Karpas-422 (cell line): ENCODE results near the gene HSD17B7. TPM values are rescaled to one million over a fixed set of nuclear protein-coding genes. Genes with fewer than 3 reads are reported as not detected.
A peak's percentile ranks its signal among the peaks of the same experiment; 100 is the strongest.
"Not testable (repeated sequence)": the region's sequence is repeated elsewhere in the genome, so short reads cannot be mapped to it uniquely, and the experiment has no call there.

Source experiments
- DNase-seq: peaks from one replicate; pipeline ENCODE4 v3.0.0-alpha.2; 2015
- H2AFZ ChIP-seq: fragments of 200-600 bp; sonication (generic); 2 replicates; pipeline ENCODE4 v1.6.1; 2014; ENCODE audit warnings: antibody characterized with exemption, low read length, mixed read lengths
- H3K27ac ChIP-seq: fragments of 200-600 bp; sonication (generic); 2 replicates; pipeline ENCODE4 v1.5.1; 2014; ENCODE audit warnings: mild to moderate bottlenecking, low read length, moderate library complexity
- H3K27me3 ChIP-seq: fragments of 200-600 bp; sonication (generic); 2 replicates; pipeline ENCODE4 v1.6.1; 2014; ENCODE audit warnings: low read length, mixed read lengths
- H3K36me3 ChIP-seq: fragments of 200-600 bp; sonication (generic); 2 replicates; pipeline ENCODE4 v1.6.1; 2014; ENCODE audit warnings: low read length, mixed read lengths; ENCODE audit not compliant: insufficient read depth
- H3K4me1 ChIP-seq: fragments of 200-600 bp; sonication (generic); 2 replicates; pipeline ENCODE4 v1.6.1; 2014; ENCODE audit warnings: mild to moderate bottlenecking, low read length, mixed read lengths
- H3K4me2 ChIP-seq: fragments of 200-600 bp; sonication (generic); 2 replicates; pipeline ENCODE4 v1.6.1; 2014; ENCODE audit warnings: low read length, low read depth, mild to moderate bottlenecking; ENCODE audit not compliant: poor library complexity, severe bottlenecking
- H3K4me3 ChIP-seq: fragments of 200-600 bp; sonication (generic); 2 replicates; pipeline ENCODE4 v1.5.1; 2014; ENCODE audit warnings: mild to moderate bottlenecking, antibody characterized with exemption, low read length, mixed read lengths
- H3K79me2 ChIP-seq: fragments of 200-600 bp; sonication (generic); 2 replicates; pipeline ENCODE4 v1.6.1; 2014; ENCODE audit warnings: mild to moderate bottlenecking, low read length, mixed read lengths
- H3K9ac ChIP-seq: fragments of 200-600 bp; sonication (generic); 2 replicates; pipeline ENCODE4 v1.6.0; 2014; ENCODE audit warnings: low read length
- H3K9me2 ChIP-seq: fragments of 200-600 bp; sonication (generic), shearing (Covaris generic); replicated peaks from 2 replicates; pipeline ENCODE4 v1.6.0; 2014; ENCODE audit warnings: mild to moderate bottlenecking, low read length, moderate library complexity; ENCODE audit not compliant: insufficient read depth
- H3K9me3 ChIP-seq: fragments of 300-700, 200-600 bp; sonication (generic); 2 replicates; pipeline ENCODE4 v1.6.1; 2014; ENCODE audit warnings: low read length, mixed read lengths
- H4K20me1 ChIP-seq: fragments of 200-600 bp; sonication (generic); 2 replicates; pipeline ENCODE4 v1.6.1; 2014; ENCODE audit warnings: mild to moderate bottlenecking, antibody characterized with exemption, low read length, low read depth; ENCODE audit not compliant: insufficient read depth
- total RNA-seq: library from RNA; depleted of rRNA; stranded (reverse); fragments of >200 nt; shearing (Covaris generic); gene quantifications from 2 replicates; pipeline ENCODE4 v1.2.3, GENCODE V29; 2014; ENCODE audit warnings: low replicate concordance

Gene HSD17B7
- total RNA-seq, 1 experiment from 2014 or later = 41.5 TPM

DNA sequence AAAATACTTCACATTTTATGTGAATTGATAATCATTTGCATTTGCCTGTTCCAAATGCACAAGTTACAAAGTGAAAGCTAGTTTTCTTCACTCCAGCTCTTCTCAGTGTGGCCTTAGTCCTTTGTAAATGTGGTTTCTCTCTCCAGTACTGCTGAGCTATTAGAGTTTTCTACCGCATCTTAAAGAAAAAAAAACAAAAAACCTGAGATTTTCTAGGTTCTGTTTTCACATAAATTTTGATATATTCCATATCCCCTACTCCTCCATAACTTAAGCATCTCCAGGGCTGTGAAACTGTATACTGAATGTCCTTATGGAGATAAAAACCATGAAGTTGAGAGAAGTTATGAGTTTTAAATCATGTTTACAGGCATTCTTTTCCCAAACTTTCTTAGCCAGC is 3.8 kb downstream of the HSD17B7 start:
- not testable (repeated sequence) for H4K20me1 ChIP-seq, H3K4me2 ChIP-seq, H3K4me3 ChIP-seq, H3K27ac ChIP-seq, H3K9me3 ChIP-seq, H3K27me3 ChIP-seq, H3K4me1 ChIP-seq, H2AFZ ChIP-seq, H3K9me2 ChIP-seq, H3K36me3 ChIP-seq, DNase-seq, H3K9ac ChIP-seq
- peaks cover 16% of the 10 kb centered on the region; the same call in 1 of the 2 replicates for H3K79me2 ChIP-seq

DNA sequence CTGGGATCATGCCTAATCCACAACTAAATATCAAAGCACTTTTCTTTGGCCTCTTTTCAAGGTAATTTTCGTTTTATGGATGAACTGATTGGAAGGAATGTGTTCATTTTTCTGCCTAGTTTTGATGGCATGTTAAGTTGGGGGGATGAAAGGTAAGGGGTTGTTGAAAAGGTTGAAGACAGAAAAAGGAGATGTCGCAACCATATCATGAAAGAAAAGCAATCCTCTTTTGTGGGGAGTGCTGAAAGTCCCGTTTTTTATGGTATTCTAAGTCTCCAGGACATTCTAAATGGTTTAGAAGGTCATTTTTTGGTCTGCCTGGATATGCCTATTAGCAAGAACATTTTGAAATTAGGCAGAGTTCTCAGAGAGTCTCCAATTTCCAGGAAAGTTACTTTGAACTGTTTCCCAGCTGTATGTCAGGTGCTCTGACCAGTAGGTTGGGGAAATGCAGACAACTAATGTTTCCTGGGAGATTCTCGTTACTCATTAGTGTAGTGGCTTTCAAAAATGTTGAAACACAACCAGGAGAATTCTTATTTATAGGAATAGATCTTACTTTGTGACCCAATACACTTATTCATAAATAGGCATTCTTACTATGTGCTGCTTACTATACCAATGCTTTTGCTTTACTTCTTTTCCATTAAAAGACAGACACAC is 6.2 kb downstream of the HSD17B7 start:
- not testable (repeated sequence) for H3K4me3 ChIP-seq

DNA sequence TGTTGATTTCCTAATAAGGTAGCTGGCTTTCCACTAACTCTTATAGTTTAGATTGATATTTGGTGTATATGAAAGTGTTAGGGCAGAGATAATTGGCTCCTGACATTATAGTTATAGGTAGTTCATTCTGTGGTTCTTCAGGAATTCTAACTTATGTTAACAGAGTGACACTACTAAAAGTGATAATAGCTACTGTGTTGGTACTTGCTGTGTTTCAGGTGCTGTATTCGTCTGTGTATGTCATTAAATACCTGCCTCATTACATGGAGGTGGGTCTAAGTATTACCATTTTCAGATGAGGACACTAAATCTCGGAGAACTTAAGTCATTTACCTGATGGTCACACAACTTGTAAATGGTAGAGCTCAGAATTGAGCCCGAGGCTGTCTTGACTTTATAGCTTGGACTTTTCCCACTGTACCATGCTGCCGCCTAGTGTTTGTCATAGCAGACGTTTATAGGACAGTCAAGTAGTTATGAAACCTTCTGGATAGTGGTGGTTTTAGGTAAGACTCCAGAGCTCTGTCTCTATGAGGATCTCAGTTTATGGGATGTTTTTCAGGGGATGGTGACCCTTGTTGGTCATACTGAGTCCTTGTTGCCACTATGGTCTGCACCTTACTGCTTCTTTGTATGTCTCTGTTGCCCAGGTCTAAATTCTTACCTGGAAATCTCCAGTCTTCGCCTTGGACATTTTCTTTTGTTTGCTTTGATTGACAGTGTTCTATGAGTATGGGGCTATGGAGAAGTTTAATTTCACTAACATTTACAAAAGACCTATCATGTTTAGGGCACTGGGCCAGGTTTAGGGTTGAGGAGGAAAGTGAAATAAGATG is 9.7 kb downstream of the HSD17B7 start:
- peaks cover 11% of the 10 kb centered on the region for H3K36me3 ChIP-seq
- not testable (repeated sequence) for H3K79me2 ChIP-seq, H3K27me3 ChIP-seq, H4K20me1 ChIP-seq, H3K4me3 ChIP-seq, H3K4me1 ChIP-seq, H3K27ac ChIP-seq, H3K4me2 ChIP-seq, H3K9me3 ChIP-seq, H2AFZ ChIP-seq, H3K9ac ChIP-seq, H3K9me2 ChIP-seq
- peak; percentile 85 for DNase-seq

More for the DNA sequence above, 6.2 kb downstream of the HSD17B7 start:
- H3K79me2 ChIP-seq = peaks cover 19% of the 10 kb centered on the region; the same call in 1 of the 2 replicates
- not testable (repeated sequence) for H3K9ac ChIP-seq, H2AFZ ChIP-seq, H3K4me1 ChIP-seq, H3K36me3 ChIP-seq, H3K9me2 ChIP-seq, H3K27me3 ChIP-seq, DNase-seq, H3K27ac ChIP-seq, H4K20me1 ChIP-seq, H3K4me2 ChIP-seq, H3K9me3 ChIP-seq

DNA sequence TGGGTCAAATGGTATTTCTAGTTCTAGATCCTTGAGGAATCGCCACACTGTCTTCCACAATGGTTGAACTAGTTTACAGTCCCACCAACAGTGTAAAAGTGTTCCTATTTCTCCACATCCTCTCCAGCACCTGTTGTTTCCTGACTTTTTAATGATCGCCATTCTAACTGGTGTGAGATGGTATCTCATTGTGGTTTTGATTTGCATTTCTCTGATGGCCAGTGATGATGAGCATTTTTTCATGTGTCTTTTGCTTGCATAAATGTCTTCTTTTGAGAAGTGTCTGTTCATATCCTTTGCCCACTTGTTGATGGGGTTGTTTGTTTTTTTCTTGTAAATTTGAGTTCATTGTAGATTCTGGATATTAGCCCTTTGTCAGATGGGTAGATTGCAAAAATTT is 17.0 kb downstream of the HSD17B7 start:
- H3K27me3 ChIP-seq, H2AFZ ChIP-seq, H3K79me2 ChIP-seq, H3K4me1 ChIP-seq, H4K20me1 ChIP-seq, H3K4me2 ChIP-seq, H3K9me2 ChIP-seq, H3K9ac ChIP-seq, DNase-seq, H3K27ac ChIP-seq, H3K9me3 ChIP-seq, H3K4me3 ChIP-seq: not testable (repeated sequence)
- H3K36me3 ChIP-seq = peaks cover 14% of the 10 kb centered on the region; the same call in 1 of the 2 replicates

DNA sequence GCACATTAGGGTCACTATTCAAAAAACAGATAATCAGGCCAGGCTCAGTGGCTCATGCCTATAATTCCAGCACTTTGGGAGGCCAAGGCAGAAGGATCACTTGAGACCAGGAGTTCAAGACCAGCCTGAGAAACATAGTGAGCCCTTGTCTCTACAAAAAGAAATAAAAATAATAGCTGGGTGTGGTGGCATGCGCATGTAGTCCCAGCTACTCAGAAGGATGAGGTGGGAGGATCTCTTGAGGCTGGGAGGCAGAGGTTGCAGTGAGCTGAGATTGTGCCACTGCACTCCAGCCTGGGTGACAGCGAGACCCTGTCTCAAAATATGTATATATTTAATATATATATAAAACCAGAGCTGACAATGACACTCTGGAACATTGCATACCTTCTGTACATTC is 21.9 kb downstream of the HSD17B7 start:
- H3K27me3 ChIP-seq, H3K4me1 ChIP-seq, H4K20me1 ChIP-seq, H3K79me2 ChIP-seq, H3K27ac ChIP-seq, H3K9ac ChIP-seq, H3K9me2 ChIP-seq, DNase-seq, H3K4me3 ChIP-seq, H3K4me2 ChIP-seq, H3K9me3 ChIP-seq, H2AFZ ChIP-seq, H3K36me3 ChIP-seq: not testable (repeated sequence)

DNA sequence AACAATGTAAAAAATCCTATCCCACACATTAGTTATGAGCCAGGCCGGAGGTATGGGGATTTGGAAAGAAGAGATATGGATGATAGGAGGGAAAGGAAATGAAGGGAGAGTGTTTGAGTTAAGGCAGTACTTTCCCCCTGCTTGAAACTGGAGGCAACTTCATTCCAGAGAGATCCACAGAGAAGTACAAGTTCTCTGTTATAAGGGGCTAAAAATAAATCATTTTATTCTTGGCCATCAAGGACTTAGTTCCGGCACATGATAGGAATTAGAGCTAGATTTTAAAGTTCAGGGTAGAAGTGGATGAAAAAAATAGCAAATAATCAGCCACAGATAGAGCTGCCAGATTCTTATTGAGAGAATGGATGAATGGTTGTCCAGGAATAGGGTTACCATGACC is 27.6 kb downstream of the HSD17B7 start:
- not testable (repeated sequence) for H3K4me1 ChIP-seq, H3K4me2 ChIP-seq, H3K9me2 ChIP-seq, H4K20me1 ChIP-seq, H3K27ac ChIP-seq, H3K79me2 ChIP-seq, H3K4me3 ChIP-seq, H3K9ac ChIP-seq, H2AFZ ChIP-seq, DNase-seq, H3K27me3 ChIP-seq, H3K9me3 ChIP-seq, H3K36me3 ChIP-seq

DNA sequence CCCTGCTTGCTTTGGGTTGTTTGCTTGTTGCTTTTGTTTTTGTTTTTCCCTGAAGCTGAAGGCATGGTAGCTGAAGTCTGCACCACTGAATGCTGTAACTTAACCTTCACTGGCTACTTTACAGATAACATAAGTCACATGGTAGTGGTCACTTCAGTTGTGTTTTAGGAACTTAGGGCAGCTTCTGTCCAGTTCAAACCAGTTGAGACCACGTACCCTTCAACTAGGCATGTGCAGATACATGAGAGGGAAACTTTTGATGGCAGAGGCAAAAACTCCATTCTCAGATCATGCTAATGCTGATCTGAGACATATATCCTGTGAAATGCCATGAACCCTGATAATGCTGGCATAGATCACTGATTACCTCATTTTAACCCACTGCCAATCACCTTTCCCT is 28.2 kb downstream of the HSD17B7 start:
- not testable (repeated sequence) for DNase-seq, H3K79me2 ChIP-seq, H3K27ac ChIP-seq, H3K27me3 ChIP-seq, H3K9me2 ChIP-seq, H3K9ac ChIP-seq, H3K4me2 ChIP-seq, H3K4me3 ChIP-seq, H3K4me1 ChIP-seq, H3K9me3 ChIP-seq, H4K20me1 ChIP-seq, H2AFZ ChIP-seq, H3K36me3 ChIP-seq

DNA sequence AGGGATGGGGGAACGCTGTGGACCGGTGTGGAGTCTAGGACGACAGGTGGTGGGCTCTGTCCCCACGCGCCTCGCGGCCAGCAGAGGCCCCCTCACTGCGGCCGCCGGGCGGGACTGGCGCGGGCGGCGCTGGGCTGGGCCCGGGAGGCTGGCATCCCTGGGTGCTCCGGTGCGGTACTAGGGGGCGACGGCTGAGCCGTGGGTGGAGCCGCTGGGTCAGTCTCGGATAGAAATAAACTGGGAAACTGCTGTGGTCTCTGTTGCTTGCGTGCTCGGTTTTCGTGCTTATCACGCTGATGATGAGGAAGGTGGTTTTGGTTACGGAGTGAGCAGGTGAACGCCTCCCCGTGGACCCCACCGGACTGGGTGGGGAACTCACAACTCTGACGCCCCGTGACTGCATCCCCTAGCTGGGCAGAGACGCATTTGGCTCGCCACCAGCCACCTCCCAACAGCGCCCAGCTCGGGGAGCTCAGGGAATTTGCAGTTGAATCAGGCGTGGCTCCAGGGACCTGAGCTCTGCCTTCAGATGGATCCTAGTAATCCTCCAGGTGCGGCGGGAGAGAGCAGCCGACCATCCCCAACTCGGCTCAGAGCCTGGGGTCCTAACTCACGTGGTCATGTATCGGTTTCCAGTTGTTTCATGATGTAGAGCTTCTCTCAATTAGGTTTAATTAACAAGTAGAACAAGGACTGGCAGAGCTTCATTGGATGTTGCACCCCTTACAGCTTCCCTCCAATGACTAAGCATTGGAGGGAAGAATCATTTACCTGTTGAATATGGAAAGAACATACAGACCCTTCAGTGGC is 32.1 kb downstream of the HSD17B7 start:
- no peak overlapping the region for H3K4me3 ChIP-seq
- no peak overlapping the region for H2AFZ ChIP-seq
- no peak overlapping the region for H3K4me2 ChIP-seq
- no peak overlapping the region for H3K9ac ChIP-seq
- DNase-seq = no peak
- no peaks in the 10 kb centered on the region for H3K36me3 ChIP-seq
- no peaks in the 10 kb centered on the region for H3K9me3 ChIP-seq
- no peaks in the 10 kb centered on the region for H3K9me2 ChIP-seq
- H3K27ac ChIP-seq = no peak overlapping the region
- no peaks in the 10 kb centered on the region for H3K4me1 ChIP-seq
- H4K20me1 ChIP-seq = no peaks in the 10 kb centered on the region
- no peaks in the 10 kb centered on the region for H3K27me3 ChIP-seq
- no peaks in the 10 kb centered on the region for H3K79me2 ChIP-seq
